Stimulated activated CD4-positive, alpha-beta T cell treated with anti-CD3 and anti-CD28 coated beads, Interleukin-2, amount 100 ng/mL, for 48 hours (primary cell): ENCODE results near the gene RIMBP2.

Experiments
- DNase-seq, 2 donors: peaks; one replicate each; pipeline ENCODE4 v3.0.0-alpha.2; 2020

The RIMBP2 gene

DNA sequence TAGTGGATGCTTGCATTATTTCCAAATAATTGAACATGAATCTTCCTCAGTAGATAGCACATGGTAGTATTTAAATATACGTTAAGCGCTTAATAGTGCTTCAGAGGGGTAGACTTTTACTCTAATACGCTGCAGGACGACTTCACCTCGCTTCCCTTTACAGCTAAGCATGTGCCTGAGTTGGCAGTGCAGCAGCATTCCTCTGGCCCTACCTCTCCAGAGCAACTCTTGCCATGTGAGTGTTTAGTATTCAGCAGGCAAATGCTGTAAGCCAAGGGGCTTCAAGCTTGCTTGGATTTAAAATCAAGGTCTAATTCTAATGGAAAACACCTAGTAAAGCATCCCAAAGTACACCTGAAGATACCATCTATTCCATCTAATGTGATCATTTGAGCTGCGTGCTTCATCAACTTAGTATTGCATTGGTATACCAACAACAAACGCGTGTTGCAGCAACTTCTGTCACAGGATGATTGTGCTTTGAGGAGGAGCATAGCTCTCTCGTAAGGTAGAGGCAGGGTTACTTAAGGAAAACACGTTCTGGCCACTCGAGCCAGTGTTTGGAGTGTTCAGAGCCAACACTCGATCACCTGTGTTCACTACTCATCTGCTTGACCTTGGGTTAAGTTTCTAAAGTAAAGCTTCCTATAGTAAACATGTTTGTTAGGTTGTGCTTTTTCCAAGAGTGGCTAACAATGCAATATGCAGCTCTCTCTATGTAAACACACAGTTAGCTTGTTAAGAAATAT, 317.8 kb downstream of the RIMBP2 start:
- DNase-seq = no peak

DNA sequence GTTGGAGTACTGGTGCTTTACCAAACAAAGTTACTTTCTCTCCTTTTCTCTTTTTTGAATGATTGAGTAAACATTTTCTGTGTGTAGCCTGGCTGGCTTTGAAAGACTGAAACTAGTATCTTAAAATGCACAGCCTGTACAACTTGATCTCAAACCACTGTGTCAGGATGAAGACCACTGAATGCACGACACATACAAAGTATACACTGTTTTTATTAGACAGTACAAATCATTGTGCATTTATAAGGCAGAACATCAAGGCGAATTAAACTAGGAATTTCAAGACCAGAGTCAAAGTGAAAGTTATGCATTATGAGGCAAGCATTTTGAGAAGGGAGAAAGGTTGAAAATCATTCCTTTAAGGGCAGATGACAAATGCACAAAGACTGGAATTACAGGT, 319.4 kb downstream of the RIMBP2 start:
- DNase-seq = no peak

GRCh38 chr12:130394906-130395305, 321.2 kb downstream of the RIMBP2 start:
- no peak for DNase-seq

- DNase-seq = no peak
Observed at GRCh38 chr12:130391186-130391585, 324.9 kb downstream of the RIMBP2 start.

GRCh38 chr12:130385193-130385592, 330.9 kb downstream of the RIMBP2 start:
- no peak for DNase-seq

DNA sequence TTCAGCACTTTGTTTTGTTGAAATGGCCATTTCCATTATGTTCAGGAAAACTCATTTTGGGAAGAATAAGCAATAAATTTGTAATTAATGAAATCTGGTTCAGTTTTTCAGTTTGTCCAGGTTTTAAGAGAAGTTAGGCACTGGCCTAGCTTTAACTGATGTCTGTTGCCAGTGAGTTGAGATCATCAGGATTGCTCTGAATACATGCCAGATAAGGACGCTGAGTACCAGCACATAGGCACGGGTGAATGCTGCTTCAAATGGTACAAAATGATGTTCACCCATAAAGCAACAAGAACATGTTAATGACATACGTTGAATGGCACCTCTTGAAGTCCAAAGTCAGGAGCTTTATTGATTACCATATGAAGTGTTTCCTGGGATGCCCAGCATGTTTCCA, 331.9 kb downstream of the RIMBP2 start:
- DNase-seq = no peak

DNA sequence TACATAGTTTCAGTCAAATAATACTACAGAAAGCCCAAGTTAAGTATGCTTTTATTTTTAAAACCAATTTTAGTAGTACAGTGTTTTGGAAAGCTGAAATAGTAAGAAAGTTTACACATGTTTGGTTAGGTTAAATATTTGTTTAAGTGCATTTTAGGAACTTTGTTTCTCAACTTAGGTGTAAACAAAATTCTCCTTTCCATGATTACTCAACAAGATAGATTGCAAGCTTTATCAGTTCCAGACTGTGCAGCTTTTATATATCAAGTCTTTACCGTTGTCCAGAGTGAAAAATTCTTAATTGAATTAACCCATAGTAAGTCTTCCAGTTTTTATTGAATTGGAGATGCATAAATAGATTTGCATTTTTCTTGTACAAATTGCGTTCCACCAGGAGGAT, 333.3 kb downstream of the RIMBP2 start:
- no peak for DNase-seq

DNA sequence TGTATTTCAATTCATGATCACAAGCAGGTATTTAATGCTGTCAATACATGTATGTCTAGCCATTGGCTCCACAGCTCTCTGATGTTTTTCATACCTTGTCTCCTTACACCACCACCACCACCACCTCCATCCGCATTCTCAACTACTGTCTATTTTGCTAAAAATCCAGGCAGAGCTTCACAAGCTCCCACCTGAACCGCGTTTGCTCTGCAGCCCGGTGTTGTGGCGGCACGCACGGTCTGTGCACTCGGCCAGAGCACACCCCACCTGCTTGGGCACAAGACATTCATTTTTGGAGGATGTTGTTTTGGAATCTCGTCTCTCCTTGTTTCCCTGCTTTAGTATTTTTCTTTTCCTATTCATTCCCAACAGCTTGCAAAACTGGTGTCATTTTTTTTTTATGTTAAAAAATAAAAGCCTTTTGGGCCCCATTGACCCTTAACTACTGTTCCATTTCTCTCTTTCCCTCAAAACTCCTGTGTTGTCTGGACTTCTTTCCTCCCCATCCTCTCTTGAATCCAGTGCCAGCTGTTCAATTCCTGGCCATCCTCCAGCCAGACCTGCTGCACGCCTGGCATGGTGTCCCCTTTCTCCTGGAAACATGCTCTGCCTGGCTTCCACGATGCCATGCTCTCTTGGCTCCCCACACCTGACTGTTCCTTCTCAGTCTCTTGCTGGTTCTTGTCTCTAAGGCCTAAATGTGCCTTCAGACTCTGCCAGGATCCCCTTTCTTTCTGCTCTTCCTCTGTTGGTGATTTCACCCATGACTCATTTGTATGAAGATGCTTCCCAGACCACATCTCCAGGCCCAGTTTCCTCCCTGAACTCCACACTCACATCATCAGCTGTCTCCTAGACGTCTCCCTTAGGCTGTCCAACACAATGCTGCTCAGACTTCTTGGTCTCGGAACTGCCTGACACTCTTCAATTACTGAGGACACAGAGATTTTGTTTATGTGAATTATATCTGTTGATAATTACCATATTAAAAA, 340.5 kb downstream of the RIMBP2 start:
- no peak for DNase-seq

- no peak for DNase-seq
Observed at GRCh38 chr12:130374083-130374482, 342.0 kb downstream of the RIMBP2 start.

DNA sequence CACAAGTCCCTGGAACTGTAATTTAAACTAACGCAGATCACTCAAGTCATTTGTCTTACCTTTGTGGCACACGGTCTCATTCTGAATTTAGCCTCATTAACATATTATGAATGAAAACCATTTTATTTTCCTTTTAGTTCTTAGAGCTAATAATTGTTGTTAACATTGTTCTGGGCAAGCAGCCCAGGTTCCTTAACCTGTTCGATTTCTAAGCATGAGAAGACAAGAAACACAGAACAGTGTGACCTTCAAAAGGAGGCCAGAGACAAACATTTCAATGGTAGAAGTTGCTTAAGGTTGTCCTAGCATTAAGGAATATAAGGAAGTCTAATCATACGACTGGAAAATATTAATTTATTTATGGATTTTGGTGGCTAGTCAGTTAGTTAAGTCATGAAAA, 343.2 kb downstream of the RIMBP2 start:
- DNase-seq = no peak

GRCh38 chr12:130371296-130371695, 344.8 kb downstream of the RIMBP2 start:
- no peak for DNase-seq

- no peak for DNase-seq
Observed at GRCh38 chr12:130369816-130370215, 346.3 kb downstream of the RIMBP2 start.

DNA sequence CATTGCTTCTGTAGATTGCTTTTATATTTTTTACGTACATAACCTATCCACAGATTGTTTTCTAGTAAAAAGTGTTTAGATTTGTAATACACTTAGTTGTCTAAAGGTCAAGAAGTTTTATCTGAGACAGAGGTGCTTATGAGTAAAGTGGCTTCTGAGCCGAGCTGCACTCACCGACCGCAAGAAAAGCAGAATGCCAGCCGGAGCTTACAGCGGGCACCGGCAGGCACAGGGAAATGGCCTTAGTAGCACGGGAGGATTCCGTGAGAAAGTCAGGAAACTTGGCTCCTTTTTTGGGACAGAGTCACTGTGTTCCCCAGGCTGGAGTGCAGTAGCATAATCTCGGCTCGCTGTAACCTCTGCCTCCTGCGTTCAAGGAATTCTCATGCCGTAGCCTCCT, 348.6 kb downstream of the RIMBP2 start:
- no peak for DNase-seq

DNA sequence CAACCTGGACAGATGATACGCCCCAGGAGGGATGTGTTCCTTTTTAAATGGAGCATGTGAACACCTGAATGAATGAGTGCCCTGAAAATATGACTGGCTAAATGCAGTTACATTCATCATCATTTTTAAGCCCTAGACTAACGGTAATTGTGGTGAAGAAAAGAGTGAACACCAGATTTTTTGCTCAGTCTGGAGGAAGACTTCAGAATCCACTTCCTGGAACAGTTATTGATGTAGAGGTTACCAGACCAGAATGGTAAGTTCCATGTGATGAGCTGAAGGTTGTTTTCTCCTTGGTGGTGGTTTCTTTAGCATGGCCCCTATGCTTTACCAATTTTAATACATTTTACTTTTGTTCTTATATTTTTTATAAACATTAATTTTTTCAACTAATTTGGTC, 349.1 kb downstream of the RIMBP2 start:
- DNase-seq = no peak

DNA sequence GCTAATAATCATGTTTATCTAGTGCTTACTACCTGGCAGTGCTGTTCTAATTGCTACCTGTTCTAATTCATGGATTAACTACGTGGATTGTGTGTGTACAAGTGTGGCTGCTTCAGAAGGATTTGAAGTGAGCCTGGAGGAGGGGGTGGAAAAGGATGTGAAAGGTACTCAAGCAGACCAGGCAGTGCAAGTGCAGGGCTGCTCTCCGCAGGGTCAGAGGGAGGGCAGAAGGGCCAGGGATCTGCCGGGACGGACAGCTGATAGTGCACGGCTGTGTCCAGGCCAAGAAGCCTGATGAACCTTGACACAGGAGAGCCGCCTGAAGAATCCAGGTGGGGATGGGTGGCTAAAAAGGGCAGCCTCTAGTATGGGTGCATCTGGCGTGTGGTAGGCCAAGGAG, 349.9 kb downstream of the RIMBP2 start:
- DNase-seq = no peak

DNA sequence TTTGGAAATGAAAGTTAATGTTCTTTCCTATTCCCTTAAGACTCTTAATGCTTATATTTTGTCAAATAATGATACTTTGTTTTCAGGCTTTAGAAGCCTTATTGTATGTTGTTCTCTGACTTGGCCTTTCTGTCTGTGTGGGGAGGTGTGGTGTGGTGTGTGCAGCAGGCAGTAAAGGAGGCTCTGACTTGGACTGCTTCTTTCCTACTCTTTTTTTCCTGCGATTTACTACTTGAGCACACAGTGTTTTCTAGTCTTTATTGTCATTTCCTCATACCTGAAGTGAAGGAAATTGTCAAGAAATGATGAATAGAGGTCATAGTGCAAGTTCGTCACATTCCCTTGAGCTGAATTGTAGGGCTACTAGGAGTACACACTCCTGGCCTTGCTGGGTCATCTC, 351.5 kb downstream of the RIMBP2 start:
- DNase-seq = no peak

- DNase-seq = no peak
Observed at GRCh38 chr12:130362060-130362459, 354.0 kb downstream of the RIMBP2 start.

DNA sequence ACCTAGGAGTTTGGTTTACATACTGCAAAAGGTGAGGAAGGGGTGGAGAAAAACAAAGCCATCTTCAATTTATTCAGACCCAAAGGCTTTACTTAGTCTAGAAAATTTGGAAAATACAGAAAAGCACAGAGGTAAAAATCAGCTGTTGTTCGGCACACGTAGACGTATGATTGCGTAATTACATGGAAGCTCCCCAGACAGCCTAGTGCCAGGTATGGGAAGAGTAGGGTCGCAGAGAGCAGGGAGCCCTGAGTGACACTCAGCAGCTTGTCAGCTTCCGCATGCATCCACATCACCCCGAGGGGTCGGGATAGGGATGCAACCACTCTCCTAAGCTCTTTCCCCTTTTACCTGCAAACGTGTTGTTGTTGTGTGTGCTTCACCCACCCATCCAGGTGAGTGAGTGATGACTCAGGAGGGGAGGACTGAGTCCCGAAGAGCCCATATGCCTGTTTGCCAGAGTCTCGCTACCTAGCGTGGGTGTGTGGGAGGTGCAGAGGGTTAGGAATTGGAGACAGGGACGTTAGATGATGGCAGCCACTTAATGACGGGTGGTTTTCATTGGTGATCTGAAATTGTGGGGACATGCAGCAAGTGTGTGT, 358.3 kb downstream of the RIMBP2 start:
- no peak for DNase-seq

DNA sequence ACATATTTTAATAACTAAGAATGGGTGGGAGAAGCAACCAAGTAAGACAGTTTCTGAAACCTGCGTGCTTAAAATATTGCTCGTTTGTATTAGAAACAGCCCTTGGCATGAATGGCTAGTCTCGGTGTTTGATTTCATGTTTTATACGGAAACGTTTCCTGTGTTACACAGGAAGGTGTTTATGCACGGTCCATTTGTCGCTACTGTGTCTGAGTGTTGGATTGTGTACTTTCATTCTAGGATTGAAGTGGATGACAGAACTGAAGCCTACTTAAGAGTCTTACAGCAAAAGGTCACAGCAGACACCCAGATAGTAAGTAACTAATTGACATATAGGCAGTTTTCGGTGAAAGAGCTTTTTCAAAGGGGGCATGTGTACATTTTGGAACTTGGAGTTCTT, 358.9 kb downstream of the RIMBP2 start:
- DNase-seq = no peak

- DNase-seq = no peak
Observed at GRCh38 chr12:130356222-130356621, 359.9 kb downstream of the RIMBP2 start.

DNA sequence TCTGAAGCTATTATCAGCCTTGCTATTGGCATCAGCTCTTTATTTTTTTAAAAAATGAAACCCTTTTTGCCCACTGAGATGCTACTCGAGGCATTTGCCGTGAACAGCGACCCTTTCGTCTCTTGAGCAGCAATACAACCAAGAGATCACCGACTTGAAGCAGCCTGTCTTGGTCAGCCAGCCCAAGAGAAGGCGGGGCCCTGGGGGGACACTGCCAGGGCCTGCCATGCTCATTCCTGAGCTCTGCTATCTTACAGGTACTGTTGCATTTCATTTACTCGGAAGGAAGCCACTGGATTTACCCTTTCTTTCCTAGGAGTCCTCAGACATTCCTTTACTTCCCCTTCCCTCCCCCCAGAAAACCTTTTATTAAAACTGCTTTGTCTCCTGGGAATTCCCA, 361.7 kb downstream of the RIMBP2 start:
- DNase-seq = no peak

DNA sequence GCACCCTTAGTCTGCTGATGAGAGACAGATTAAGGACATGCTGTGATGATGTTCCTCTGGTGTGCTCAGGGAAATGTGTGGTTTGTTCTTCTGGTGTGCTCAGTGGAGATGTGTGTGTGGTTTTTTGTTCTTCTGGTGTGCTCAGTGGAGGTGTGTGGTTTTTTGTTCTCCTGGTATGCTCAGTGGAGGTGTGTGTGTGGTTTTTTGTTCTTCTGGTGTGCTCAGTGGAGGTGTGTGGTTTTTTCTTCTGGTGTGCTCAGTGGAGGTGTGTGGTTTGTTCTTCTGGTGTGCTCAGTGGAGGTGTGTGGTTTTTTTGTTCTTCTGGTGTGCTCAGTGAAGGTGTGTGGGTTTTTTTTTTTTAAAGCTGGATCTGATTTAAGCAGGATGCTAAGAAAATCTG, 363.0 kb downstream of the RIMBP2 start:
- no peak for DNase-seq

- DNase-seq = no peak
Observed at GRCh38 chr12:130351326-130351725, 364.8 kb downstream of the RIMBP2 start.

DNA sequence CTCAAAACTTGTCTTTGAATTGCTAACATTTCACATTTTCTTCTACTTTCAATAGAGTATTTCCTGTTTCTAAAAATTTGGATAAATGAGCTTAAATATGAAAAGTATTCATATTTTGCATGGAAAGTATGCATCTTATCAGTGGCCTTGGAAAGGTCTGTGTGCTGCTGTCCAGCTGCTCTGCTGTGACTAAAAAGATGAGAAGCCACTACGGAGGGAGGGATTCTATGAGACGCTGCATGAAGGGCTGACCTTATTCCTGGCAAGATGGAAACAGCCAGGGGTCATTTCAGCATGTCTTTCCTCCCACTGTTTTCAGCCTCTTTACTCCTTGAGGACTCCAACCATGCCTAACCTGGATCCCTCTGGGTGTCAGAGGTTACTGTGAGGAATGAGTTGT, 365.4 kb downstream of the RIMBP2 start:
- no peak for DNase-seq
